ENCODE measurements around the gene SYNDIG1. TPM values are rescaled to one million over a fixed set of nuclear protein-coding genes. Genes with fewer than 3 reads are reported as not detected.

SYNDIG1 gene
- total RNA-seq, 2 donors from 2014 or later = not detected

DNA sequence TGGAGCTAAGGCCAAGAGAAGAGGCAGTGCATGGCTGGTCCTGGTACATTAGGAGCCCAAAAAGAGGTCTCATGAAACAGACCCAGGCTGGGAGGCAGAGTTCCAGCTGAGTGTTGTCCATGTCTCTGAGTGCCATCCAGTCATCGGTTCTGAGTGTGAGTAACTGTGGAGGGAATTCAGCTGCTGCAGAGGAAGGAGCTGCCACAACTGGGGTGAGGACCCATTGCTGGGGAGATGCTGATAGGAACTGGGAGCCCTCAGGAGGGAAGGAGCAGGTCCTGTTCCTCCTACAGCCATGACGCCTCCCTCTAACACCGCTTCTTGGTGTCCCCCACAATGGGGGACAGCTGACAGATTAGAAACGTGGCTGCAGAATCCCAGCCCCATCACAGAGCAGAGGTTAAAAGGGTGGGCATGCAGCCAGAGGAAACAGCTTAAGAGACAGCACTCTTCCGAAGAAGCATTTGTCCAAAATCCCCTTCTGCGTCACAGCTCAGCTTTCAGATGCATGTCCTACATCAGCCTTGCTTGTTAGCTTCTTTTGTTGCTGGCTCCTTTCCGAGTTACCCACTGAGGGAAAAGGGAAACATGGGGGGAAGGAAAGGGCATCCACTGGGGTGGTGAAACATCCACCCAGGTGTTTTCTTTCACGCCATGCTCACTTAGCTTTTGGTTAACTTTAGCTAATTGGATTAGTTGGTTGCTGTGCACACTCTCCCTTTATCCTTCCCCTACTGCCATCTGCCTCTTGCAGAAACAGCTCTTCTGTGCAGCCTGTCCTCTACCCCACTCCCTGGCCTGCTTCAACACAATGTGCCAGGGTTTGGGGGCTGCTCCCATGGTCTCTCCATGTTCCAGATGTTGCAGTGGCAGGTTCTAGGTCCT lies 239.2 kb downstream of the SYNDIG1 start:
- Mint-ChIP-seq H3K36me3 (no peaks in the 10 kb centered on the region), H3K27ac (no peak overlapping the region), H3K9me3 (peaks cover 4 to 9% of the 10 kb centered on the region in 2 donors)
- no peak for DNase-seq (ENCODE audit: low spot score in 2 of 2)
- no peak for ATAC-seq

Data from activated naive CD4-positive, alpha-beta T cell treated with anti-CD3 and anti-CD28 coated beads, Interleukin-2, amount 50 U/mL, for 72 hours (primary cell).